ENCODE measurements around the gene PROX1.

The PROX1 gene

DNA sequence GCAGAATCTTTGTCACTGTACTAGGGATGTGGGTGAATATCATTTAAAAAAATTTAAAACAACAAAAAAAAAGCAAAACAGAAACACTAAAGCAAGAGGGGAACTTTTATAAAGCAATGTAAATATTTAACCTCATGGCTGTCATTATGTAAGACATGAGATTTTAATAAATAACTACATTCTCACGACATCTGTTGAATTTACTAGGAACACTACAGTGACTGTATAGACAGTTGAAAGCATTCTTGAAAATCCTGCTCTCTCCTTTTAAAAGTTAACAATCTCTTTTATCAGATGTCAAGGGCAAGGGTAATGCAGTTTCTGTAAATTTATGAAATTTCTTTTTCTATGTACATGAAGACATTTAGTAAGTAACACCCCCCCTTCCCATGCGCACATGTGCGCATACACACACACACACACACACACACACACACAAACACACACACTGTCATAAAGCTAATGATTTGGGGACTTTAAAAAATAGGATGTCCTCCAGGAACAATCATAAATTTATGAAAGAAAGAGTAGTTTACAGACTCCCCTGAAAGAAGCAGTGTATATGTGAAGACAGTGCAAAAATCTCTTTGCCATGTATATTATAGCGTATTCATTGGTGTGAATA, 51.7 kb downstream of the PROX1 start:
- H3K4me1 ChIP-seq (ENCODE audit: low read length), result no peaks in the 10 kb centered on the region
- no peaks in the 10 kb centered on the region for H3K36me3 ChIP-seq (replicated peaks; ENCODE audit: low read depth, low read length)
- H3K9me3 ChIP-seq (ENCODE audit: insufficient read depth, low read length), result no peaks in the 10 kb centered on the region
- H3K27ac ChIP-seq (ENCODE audit: low read length), result no peak overlapping the region
- no peak overlapping the region for H2AFZ ChIP-seq (ENCODE audit: low read depth, low read length)
- no peak overlapping the region for H3K4me2 ChIP-seq (ENCODE audit: low read length)
- H3K27me3 ChIP-seq (ENCODE audit: low read depth, low read length), result no peaks in the 10 kb centered on the region
- no peak overlapping the region for H3K4me3 ChIP-seq (ENCODE audit: low read length)
- H4K20me1 ChIP-seq (ENCODE audit: insufficient read depth, low read length), result no peaks in the 10 kb centered on the region
- no peak overlapping the region for H3K9ac ChIP-seq (ENCODE audit: low read length)
- H3K79me2 ChIP-seq (ENCODE audit: low read length), result no peaks in the 10 kb centered on the region
- TF ChIP-seq EZH2phosphoT487 (IDR thresholded peaks at IDR 0.05; ENCODE audit: low read depth), result no peak
- no peak for TF ChIP-seq CTCF (IDR thresholded peaks at IDR 0.05; ENCODE audit: low read depth, low read length)

DNA sequence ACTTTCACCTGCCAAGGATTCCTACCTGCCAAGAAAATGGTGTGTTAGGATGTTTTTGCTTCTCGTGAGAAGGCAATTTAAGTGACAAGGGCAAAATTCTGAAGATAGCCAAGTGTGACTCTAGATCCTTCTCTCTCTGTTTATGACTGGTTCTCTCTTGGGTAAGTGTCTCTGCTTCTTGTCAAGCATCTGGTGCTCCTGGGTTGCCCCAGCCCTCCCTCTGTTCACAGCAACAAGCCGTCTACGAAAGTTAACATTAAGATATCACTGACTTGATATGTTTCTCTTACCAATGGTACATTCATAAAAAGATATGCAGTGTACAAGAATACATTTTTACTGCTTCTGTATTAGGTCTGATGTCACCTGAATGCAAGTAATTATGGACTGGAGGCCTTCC, 55.4 kb downstream of the PROX1 start:
- H3K79me2 ChIP-seq (ENCODE audit: low read length), result no peaks in the 10 kb centered on the region
- H3K4me1 ChIP-seq (ENCODE audit: low read length), result no peaks in the 10 kb centered on the region
- no peaks in the 10 kb centered on the region for H3K9me3 ChIP-seq (ENCODE audit: insufficient read depth, low read length)
- TF ChIP-seq EZH2phosphoT487 (IDR thresholded peaks at IDR 0.05; ENCODE audit: low read depth), result no peak
- TF ChIP-seq CTCF (IDR thresholded peaks at IDR 0.05; ENCODE audit: low read depth, low read length), result no peak
- no peak overlapping the region for H3K9ac ChIP-seq (ENCODE audit: low read length)
- no peak overlapping the region for H3K4me2 ChIP-seq (ENCODE audit: low read length)
- H3K4me3 ChIP-seq (ENCODE audit: low read length), result no peak overlapping the region
- no peaks in the 10 kb centered on the region for H3K36me3 ChIP-seq (replicated peaks; ENCODE audit: low read depth, low read length)
- no peaks in the 10 kb centered on the region for H4K20me1 ChIP-seq (ENCODE audit: insufficient read depth, low read length)
- H3K27me3 ChIP-seq (ENCODE audit: low read depth, low read length), result no peaks in the 10 kb centered on the region
- no peak overlapping the region for H3K27ac ChIP-seq (ENCODE audit: low read length)
- H2AFZ ChIP-seq (ENCODE audit: low read depth, low read length), result no peak overlapping the region

GRCh38 chr1:214044438-214045214, 56.9 kb downstream of the PROX1 start:
- H3K27me3 ChIP-seq (ENCODE audit: low read depth, low read length), result no peaks in the 10 kb centered on the region
- TF ChIP-seq EZH2phosphoT487 (IDR thresholded peaks at IDR 0.05; ENCODE audit: low read depth) (no peak), CTCF (IDR thresholded peaks at IDR 0.05; ENCODE audit: low read depth, low read length) (no peak)
- no peak overlapping the region for H3K4me3 ChIP-seq (ENCODE audit: low read length)
- H4K20me1 ChIP-seq (ENCODE audit: insufficient read depth, low read length), result no peaks in the 10 kb centered on the region
- H3K79me2 ChIP-seq (ENCODE audit: low read length), result no peaks in the 10 kb centered on the region
- H3K4me1 ChIP-seq (ENCODE audit: low read length), result no peaks in the 10 kb centered on the region
- H3K9ac ChIP-seq (ENCODE audit: low read length), result no peak overlapping the region
- no peaks in the 10 kb centered on the region for H3K9me3 ChIP-seq (ENCODE audit: insufficient read depth, low read length)
- H3K4me2 ChIP-seq (ENCODE audit: low read length), result no peak overlapping the region
- H3K27ac ChIP-seq (ENCODE audit: low read length), result no peak overlapping the region
- no peaks in the 10 kb centered on the region for H3K36me3 ChIP-seq (replicated peaks; ENCODE audit: low read depth, low read length)
- no peak overlapping the region for H2AFZ ChIP-seq (ENCODE audit: low read depth, low read length)

GRCh38 chr1:214050513-214051401, 63.0 kb downstream of the PROX1 start:
- no peaks in the 10 kb centered on the region for H3K36me3 ChIP-seq (replicated peaks; ENCODE audit: low read depth, low read length)
- no peaks in the 10 kb centered on the region for H3K9me3 ChIP-seq (ENCODE audit: insufficient read depth, low read length)
- no peak overlapping the region for H2AFZ ChIP-seq (ENCODE audit: low read depth, low read length)
- no peaks in the 10 kb centered on the region for H3K4me1 ChIP-seq (ENCODE audit: low read length)
- H3K79me2 ChIP-seq (ENCODE audit: low read length), result no peaks in the 10 kb centered on the region
- TF ChIP-seq CTCF (IDR thresholded peaks at IDR 0.05; ENCODE audit: low read depth, low read length), result no peak
- no peak for TF ChIP-seq EZH2phosphoT487 (IDR thresholded peaks at IDR 0.05; ENCODE audit: low read depth)
- no peaks in the 10 kb centered on the region for H4K20me1 ChIP-seq (ENCODE audit: insufficient read depth, low read length)
- no peak overlapping the region for H3K9ac ChIP-seq (ENCODE audit: low read length)
- H3K27me3 ChIP-seq (ENCODE audit: low read depth, low read length), result no peaks in the 10 kb centered on the region
- no peak overlapping the region for H3K4me2 ChIP-seq (ENCODE audit: low read length)
- no peak overlapping the region for H3K4me3 ChIP-seq (ENCODE audit: low read length)
- H3K27ac ChIP-seq (ENCODE audit: low read length), result no peak overlapping the region
